HepG2 (cell line): ENCODE measurements around the gene ZFP42. TPM values are rescaled to one million over a fixed set of nuclear protein-coding genes. Genes with fewer than 3 reads are reported as not detected.

ENCODE experiments used
- ATAC-seq: fragments of 200-7000 bp; cut with Tn5 transposase; 3 replicates; pipeline ENCODE4 v1.9.1; 2020; ENCODE audit warnings: mild to moderate bottlenecking, moderate library complexity
- Bru-seq: library from RNA; stranded (reverse); fragments of 400-500 nt; gene quantifications from one replicate; lab custom pipeline; 2021; lab: Mats Ljungman, UMichigan
- BruChase-seq, 2 experiments: library from RNA; stranded (reverse); fragments of 400-500 nt; gene quantifications; one replicate each; lab custom pipeline; 2021; lab: Mats Ljungman, UMichigan
- BruUV-seq: library from RNA; stranded (reverse); fragments of 400-500 nt; replicated peaks from 2 replicates; lab custom pipeline; 2021; lab: Mats Ljungman, UMichigan
- CTCF ChIA-PET: fragments of 300-600 bp; formaldehyde crosslinking; extraction: SDS; loops from one replicate; lab custom pipeline; 2021; ENCODE audit warnings: low total read pairs, inconsistent platforms, low intra/inter-chr PET ratio; lab: Yijun Ruan, JAX
- POLR2A ChIA-PET: fragments of 350-600 bp; sonication (Branson Sonifier 250); formaldehyde crosslinking; loops from one replicate; lab custom pipeline; 2020; ENCODE audit warnings: antibody characterized with exemption, inconsistent platforms; lab: Yijun Ruan, JAX
- DNase-seq: peaks from one replicate; pipeline ENCODE4 v3.0.0-alpha.2; 2015; ENCODE audit warnings: low spot score
- FAIRE-seq: peaks from 3 replicates; lab custom pipeline; 2011; peaks lifted over from hg19 to GRCh38; lab: Jason Lieb, UNC
- H2AFZ ChIP-seq: one replicate; pipeline ENCODE4 v1.6.1; 2011; ENCODE audit warnings: low read length, inconsistent platforms
- H3K27ac ChIP-seq: fragments of 300-600 bp; 3 replicates; pipeline ENCODE4 v1.8.0; 2011; ENCODE audit warnings: mixed run types, mild to moderate bottlenecking, mixed read lengths, low read length, inconsistent platforms; ENCODE audit not compliant: insufficient read depth; ENCODE audit errors: extremely low read length
- H3K27me3 ChIP-seq, 2 experiments: fragments of 200-600 bp in 1 of 2; 2 replicates in 1 of 2; 3 replicates in 1 of 2; pipeline versions ENCODE4 v1.6.0 to v1.8.0; 2011; ENCODE audit warnings: low read length in 2 of 2, mild to moderate bottlenecking in 2 of 2, moderate library complexity in 2 of 2, inconsistent platforms in 1 of 2; ENCODE audit not compliant: insufficient read depth in 2 of 2, control insufficient read depth in 1 of 2
- H3K36me3 ChIP-seq, 2 experiments: fragments of 200-600 bp in 1 of 2; replicated peaks in 1 of 2; 2 replicates in 1 of 2; 3 replicates in 1 of 2; pipeline versions ENCODE4 v1.5.1 to v1.8.0; 2011; ENCODE audit warnings: low read length in 2 of 2, inconsistent platforms in 1 of 2; ENCODE audit not compliant: insufficient read depth in 2 of 2, control insufficient read depth in 1 of 2
- H3K4me1 ChIP-seq: 2 replicates; pipeline ENCODE4 v1.5.1; 2012; ENCODE audit warnings: low read length, inconsistent platforms; ENCODE audit not compliant: insufficient read depth
- H3K4me2 ChIP-seq: 2 replicates; pipeline ENCODE4 v1.6.0; 2011; ENCODE audit warnings: low read depth, low read length, inconsistent platforms
- H3K4me3 ChIP-seq, 3 experiments: fragments of 200-600 bp in 1 of 3; sonication (generic), shearing (Covaris generic) in 1 of 3; replicated peaks in 1 of 3; 2 replicates each; pipeline ENCODE4 v1.5.1; 2011 to 2016; ENCODE audit warnings: low read length in 3 of 3, inconsistent platforms in 2 of 3, low read depth in 2 of 3, mild to moderate bottlenecking in 2 of 3, control low read depth in 1 of 3, mixed read lengths in 1 of 3; ENCODE audit not compliant: insufficient read depth in 1 of 3
- H3K79me2 ChIP-seq: one replicate; pipeline ENCODE4 v1.6.1; 2011; ENCODE audit warnings: low read length, inconsistent platforms; ENCODE audit not compliant: insufficient read depth
- H3K9ac ChIP-seq: 2 replicates; pipeline ENCODE4 v1.6.0; 2011; ENCODE audit warnings: mild to moderate bottlenecking, low read depth, low read length, inconsistent platforms; ENCODE audit not compliant: insufficient read depth
- H3K9me3 ChIP-seq: 2 replicates; pipeline ENCODE4 v1.5.1; 2012; ENCODE audit warnings: mild to moderate bottlenecking, low read length
- H4K20me1 ChIP-seq: 2 replicates; pipeline ENCODE4 v1.6.0; 2011; ENCODE audit warnings: inconsistent platforms, mild to moderate bottlenecking, low read length, moderate library complexity; ENCODE audit not compliant: insufficient read depth
- ATF7-NPFF ChIP-seq: sonication (generic); formaldehyde crosslinking; IDR thresholded peaks from 2 replicates; pipeline ENCODE4 v1.8.1; 2023; ENCODE audit warnings: mild to moderate bottlenecking, low read depth, missing genetic modification reagents, moderate library complexity
- CHD2 ChIP-seq: IDR thresholded peaks from 2 replicates; pipeline ENCODE4 v1.6.1; 2011; ENCODE audit warnings: low read depth, low read length, improper control_type of control experiment
- MIER3 ChIP-seq: IDR thresholded peaks from 2 replicates; pipeline ENCODE4 v1.6.1; 2016; ENCODE audit warnings: missing compliant biosample characterization, borderline replicate concordance
- NFYC ChIP-seq: IDR thresholded peaks from 2 replicates; pipeline ENCODE4 v1.6.1; 2016; ENCODE audit warnings: missing genetic modification reagents, missing compliant biosample characterization
- RXRA ChIP-seq: sonication (generic); formaldehyde crosslinking; IDR thresholded peaks from 2 replicates; pipeline ENCODE4 v1.5.1; 2020; ENCODE audit warnings: missing genetic modification reagents
- SP4 ChIP-seq: sonication (generic); formaldehyde crosslinking; IDR thresholded peaks from 2 replicates; pipeline ENCODE4 v1.8.1; 2023; ENCODE audit warnings: mild to moderate bottlenecking, missing genetic modification reagents
- SYNCRIP ChIP-seq: fragments of 200-400 bp; formaldehyde crosslinking; IDR thresholded peaks from 2 replicates; pipeline ENCODE4 v1.6.1; 2018; ENCODE audit warnings: mild to moderate bottlenecking, low read depth, low read length; ENCODE audit not compliant: insufficient read depth
- TP53 ChIP-seq: sonication (generic); formaldehyde crosslinking; conservative IDR thresholded peaks from 2 replicates; pipeline ENCODE4 v1.4.0; 2020; ENCODE audit warnings: missing genetic modification reagents
- ZNF234 ChIP-seq: sonication (generic); formaldehyde crosslinking; conservative IDR thresholded peaks from 2 replicates; pipeline ENCODE4 v1.5.1; 2020; ENCODE audit warnings: mild to moderate bottlenecking, missing genetic modification reagents
- ZNF292 ChIP-seq: sonication (generic); formaldehyde crosslinking; IDR thresholded peaks from 2 replicates; pipeline ENCODE4 v1.8.1; 2022; ENCODE audit warnings: mild to moderate bottlenecking, low read depth, missing genetic modification reagents, borderline replicate concordance
- ZNF629 ChIP-seq: sonication (generic); formaldehyde crosslinking; conservative IDR thresholded peaks from 2 replicates; pipeline ENCODE4 v1.5.0; 2020; ENCODE audit warnings: missing genetic modification reagents
- ZNF766 ChIP-seq: sonication (generic); formaldehyde crosslinking; IDR thresholded peaks from 2 replicates; pipeline ENCODE4 v1.5.0; 2020; ENCODE audit warnings: missing genetic modification reagents, borderline replicate concordance
- WGBS: methylation state at CpG from one replicate; pipeline ENCODE4 v1.1.6; 2017; ENCODE audit warnings: low lambda C conversion rate; 5-methylcytosine and 5-hydroxymethylcytosine counted together
- in situ Hi-C: cut with HindIII; loops from 2 replicates; pipeline ENCODE4 v1.10.0; 2017; ENCODE audit warnings: low pct_unique_long_range_greater_than_20kb; ENCODE audit not compliant: extremely low pct_ligation_motif_present
- intact Hi-C: fragments of 100-400 bp; cut with micrococcal nuclease; formaldehyde crosslinking; loops from one replicate; pipeline ENCODE4 v1.10.0; 2022; ENCODE audit not compliant: unreplicated experiment
- long read RNA-seq, 2 experiments: library from RNA in 1 of 2; library from polyadenylated mRNA in 1 of 2; stranded (forward) in 1 of 2; unstranded in 1 of 2; transcript quantifications; one replicate each; pipeline ENCODE4 v2.0.0, GENCODE V29; 2019 to 2022
- polyA minus RNA-seq, 3 experiments: library from RNA; depleted of rRNA, polyadenylated mRNA; stranded (reverse); fragments of >200 nt; gene quantifications; 2 replicates each; pipeline ENCODE4 v1.2.3, GENCODE V29; 2011; ENCODE audit warnings: low replicate concordance in 1 of 3
- polyA plus RNA-seq, 8 experiments: library from polyadenylated mRNA; depleted of rRNA in 3 of 8; stranded (reverse) in 7 of 8; unstranded in 1 of 8; fragments of >200 nt; fragmentation: Illumina TruSeq in 4 of 8; extraction: Trizol in 4 of 8; gene quantifications; 2 replicates each; pipeline versions ENCODE4 v1.2.1 to v1.2.3, GENCODE V29; 2011 to 2016; ENCODE audit warnings: low read depth in 4 of 8, missing spikeins in 1 of 8, mixed read lengths in 1 of 8; ENCODE audit not compliant: insufficient read depth in 1 of 8
- total RNA-seq, 5 experiments: library from RNA; depleted of rRNA; stranded (reverse); fragments of >200 nt; fragmentation: Illumina TruSeq; extraction: Trizol; gene quantifications; 2 replicates each; pipeline ENCODE4 v1.2.3, GENCODE V29; 2016; ENCODE audit warnings: low read depth in 1 of 5
- TF ChIP-seq, protein P1 (sequence below): sonication (generic); formaldehyde crosslinking; IDR thresholded peaks from 2 replicates; pipeline ENCODE4 v1.9.0; 2022; ENCODE audit warnings: missing genetic modification reagents, mild to moderate bottlenecking, borderline replicate concordance
- TF ChIP-seq, protein P2 (sequence below): sonication (generic); formaldehyde crosslinking; IDR thresholded peaks from 2 replicates; pipeline ENCODE4 v1.4.0; 2020; ENCODE audit warnings: missing genetic modification reagents

The ZFP42 gene
- not detected in 2 replicates for total RNA-seq (2016; rRNA removed; fragmentation: Illumina TruSeq; extraction: Trizol)
- total RNA-seq (2016; cell fraction: cytosol; rRNA removed; fragmentation: Illumina TruSeq; extraction: Trizol; ENCODE audit: low read depth): not detected in 2 replicates
- total RNA-seq (2016; cell fraction: insoluble cytoplasmic fraction; rRNA removed; fragmentation: Illumina TruSeq; extraction: Trizol): not detected in 2 replicates
- not detected in 2 replicates for total RNA-seq (2016; cell fraction: membrane; rRNA removed; fragmentation: Illumina TruSeq; extraction: Trizol)
- total RNA-seq (2016; cell fraction: nucleus; rRNA removed; fragmentation: Illumina TruSeq; extraction: Trizol): not detected in 2 replicates
- polyA plus RNA-seq (2011; rRNA removed): not detected in 2 replicates
- polyA plus RNA-seq (2011; cell fraction: cytosol; rRNA removed): not detected in 2 replicates
- not detected in 2 replicates for polyA plus RNA-seq (2011; cell fraction: nucleus; rRNA removed)
- polyA plus RNA-seq (2012): not detected in 2 replicates
- polyA plus RNA-seq (2016; cell fraction: cytosol; fragmentation: Illumina TruSeq; extraction: Trizol; ENCODE audit: low read depth): not detected in 2 replicates
- not detected in 2 replicates for polyA plus RNA-seq (2016; cell fraction: insoluble cytoplasmic fraction; fragmentation: Illumina TruSeq; extraction: Trizol; ENCODE audit: low read depth)
- not detected in 2 replicates for polyA plus RNA-seq (2016; cell fraction: membrane; fragmentation: Illumina TruSeq; extraction: Trizol; ENCODE audit: low read depth)
- polyA plus RNA-seq (2016; cell fraction: nucleus; fragmentation: Illumina TruSeq; extraction: Trizol; ENCODE audit: insufficient read depth, low read depth): not detected in 2 replicates
- polyA minus RNA-seq (2011; rRNA and poly(A)+ RNA removed; ENCODE audit: low replicate concordance): 0.12 TPM in 1 of 2 replicates, not detected in the other
- polyA minus RNA-seq (2011; cell fraction: cytosol; rRNA and poly(A)+ RNA removed): not detected in 2 replicates
- polyA minus RNA-seq (2011; cell fraction: nucleus; rRNA and poly(A)+ RNA removed): not detected in 2 replicates
- not detected for Bru-seq, nascent RNA
- BruChase-seq, experiment 1, labeled RNA remaining after a 6-hour chase: not detected
- not detected for BruChase-seq, experiment 2, labeled RNA remaining after a 2-hour chase
- long read RNA-seq, experiment 1: 0 reads
- long read RNA-seq, experiment 2: 0 reads

DNA sequence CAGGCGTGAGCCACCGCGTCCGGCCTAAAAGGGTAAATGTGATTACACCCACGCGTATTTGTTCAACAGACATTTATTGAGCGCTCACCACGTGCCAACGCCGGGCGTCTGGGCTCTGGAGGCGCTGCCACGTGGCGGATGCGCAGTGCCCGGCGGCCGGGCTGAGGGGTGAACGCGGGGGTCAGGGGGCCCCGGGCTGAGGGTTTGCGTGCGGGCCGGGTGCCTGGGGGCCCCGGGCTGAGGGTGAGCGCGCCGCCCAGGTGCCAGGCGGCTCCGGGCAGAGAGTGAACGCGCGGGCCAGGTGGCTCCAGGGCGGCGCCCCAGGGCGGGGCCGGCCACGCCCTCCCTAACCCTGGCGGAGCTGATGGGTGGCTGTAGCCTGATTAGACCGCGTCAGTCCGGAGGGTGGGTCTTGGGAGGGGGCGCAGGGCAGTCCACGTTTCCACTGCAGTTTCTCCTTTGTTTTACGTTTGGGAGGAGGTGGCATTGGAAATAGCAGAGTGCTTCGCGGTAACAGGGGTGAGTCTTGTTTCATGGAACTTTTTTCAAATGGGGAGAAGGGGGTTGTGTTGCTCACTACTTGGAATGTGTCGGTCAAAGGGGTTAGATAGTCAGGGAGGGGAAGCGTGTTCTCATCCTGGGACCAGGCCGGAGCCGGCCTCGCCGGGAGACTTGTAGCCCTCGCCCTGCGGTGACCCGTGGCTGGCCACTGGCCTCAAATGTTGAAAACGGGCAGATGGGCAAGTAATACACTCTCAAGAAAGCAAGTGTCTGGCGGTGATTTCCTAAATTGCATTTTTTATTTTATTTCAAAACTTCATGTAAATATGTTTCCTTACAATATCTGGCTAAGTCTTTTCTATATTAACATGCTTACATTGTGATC is at the start of gene ZFP42:
TSS of gene ZFP42 (plus strand) at position 450 of the 886 bp plus-strand sequence. CDS start 7,037 bp downstream, outside the sequence.
- H3K27ac ChIP-seq: no peak within 1 kb of the TSS
- H3K4me1 ChIP-seq: no peaks in the 10 kb centered on the region
- no TSS peak for BruUV-seq
- TF ChIP-seq MIER3 (CRISPR knock-in tag) (no peak), SYNCRIP (no peak), NFYC (CRISPR knock-in tag) (no peak), CHD2 (no peak), ZNF766 (CRISPR knock-in tag) (no peak), ZNF234 (CRISPR knock-in tag) (no peak), RXRA (CRISPR knock-in tag) (no peak), ZNF292 (CRISPR knock-in tag) (no peak), ZNF629 (CRISPR knock-in tag) (no peak), TP53 (CRISPR knock-in tag) (no peak), ATF7-NPFF (no peak), SP4 (no peak)
- TF ChIP-seq, protein P1, sequence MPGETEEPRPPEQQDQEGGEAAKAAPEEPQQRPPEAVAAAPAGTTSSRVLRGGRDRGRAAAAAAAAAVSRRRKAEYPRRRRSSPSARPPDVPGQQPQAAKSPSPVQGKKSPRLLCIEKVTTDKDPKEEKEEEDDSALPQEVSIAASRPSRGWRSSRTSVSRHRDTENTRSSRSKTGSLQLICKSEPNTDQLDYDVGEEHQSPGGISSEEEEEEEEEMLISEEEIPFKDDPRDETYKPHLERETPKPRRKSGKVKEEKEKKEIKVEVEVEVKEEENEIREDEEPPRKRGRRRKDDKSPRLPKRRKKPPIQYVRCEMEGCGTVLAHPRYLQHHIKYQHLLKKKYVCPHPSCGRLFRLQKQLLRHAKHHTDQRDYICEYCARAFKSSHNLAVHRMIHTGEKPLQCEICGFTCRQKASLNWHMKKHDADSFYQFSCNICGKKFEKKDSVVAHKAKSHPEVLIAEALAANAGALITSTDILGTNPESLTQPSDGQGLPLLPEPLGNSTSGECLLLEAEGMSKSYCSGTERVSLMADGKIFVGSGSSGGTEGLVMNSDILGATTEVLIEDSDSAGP (CRISPR knock-in tag): no peak
- TF ChIP-seq, protein P2, sequence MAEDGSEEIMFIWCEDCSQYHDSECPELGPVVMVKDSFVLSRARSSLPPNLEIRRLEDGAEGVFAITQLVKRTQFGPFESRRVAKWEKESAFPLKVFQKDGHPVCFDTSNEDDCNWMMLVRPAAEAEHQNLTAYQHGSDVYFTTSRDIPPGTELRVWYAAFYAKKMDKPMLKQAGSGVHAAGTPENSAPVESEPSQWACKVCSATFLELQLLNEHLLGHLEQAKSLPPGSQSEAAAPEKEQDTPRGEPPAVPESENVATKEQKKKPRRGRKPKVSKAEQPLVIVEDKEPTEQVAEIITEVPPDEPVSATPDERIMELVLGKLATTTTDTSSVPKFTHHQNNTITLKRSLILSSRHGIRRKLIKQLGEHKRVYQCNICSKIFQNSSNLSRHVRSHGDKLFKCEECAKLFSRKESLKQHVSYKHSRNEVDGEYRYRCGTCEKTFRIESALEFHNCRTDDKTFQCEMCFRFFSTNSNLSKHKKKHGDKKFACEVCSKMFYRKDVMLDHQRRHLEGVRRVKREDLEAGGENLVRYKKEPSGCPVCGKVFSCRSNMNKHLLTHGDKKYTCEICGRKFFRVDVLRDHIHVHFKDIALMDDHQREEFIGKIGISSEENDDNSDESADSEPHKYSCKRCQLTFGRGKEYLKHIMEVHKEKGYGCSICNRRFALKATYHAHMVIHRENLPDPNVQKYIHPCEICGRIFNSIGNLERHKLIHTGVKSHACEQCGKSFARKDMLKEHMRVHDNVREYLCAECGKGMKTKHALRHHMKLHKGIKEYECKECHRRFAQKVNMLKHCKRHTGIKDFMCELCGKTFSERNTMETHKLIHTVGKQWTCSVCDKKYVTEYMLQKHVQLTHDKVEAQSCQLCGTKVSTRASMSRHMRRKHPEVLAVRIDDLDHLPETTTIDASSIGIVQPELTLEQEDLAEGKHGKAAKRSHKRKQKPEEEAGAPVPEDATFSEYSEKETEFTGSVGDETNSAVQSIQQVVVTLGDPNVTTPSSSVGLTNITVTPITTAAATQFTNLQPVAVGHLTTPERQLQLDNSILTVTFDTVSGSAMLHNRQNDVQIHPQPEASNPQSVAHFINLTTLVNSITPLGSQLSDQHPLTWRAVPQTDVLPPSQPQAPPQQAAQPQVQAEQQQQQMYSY (CRISPR knock-in tag): no peak
- H3K36me3 ChIP-seq: no peaks in the 10 kb centered on the region
- H3K9ac ChIP-seq: no peak within 1 kb of the TSS
- intact Hi-C loops: no loop called here
- ATAC-seq (no peak), FAIRE-seq (no peak), DNase-seq (no peak)
- ChIA-PET CTCF (no interaction called here), POLR2A (no interaction called here)
- H3K4me3 ChIP-seq: no peak within 1 kb of the TSS
- WGBS: 67% methylated on average over 39 of the region's 58 CpGs
- no peak within 1 kb of the TSS for H3K4me2 ChIP-seq
- H2AFZ ChIP-seq: no peak within 1 kb of the TSS
- no peaks in the 10 kb centered on the region for H3K79me2 ChIP-seq
- H3K9me3 ChIP-seq: no peaks in the 10 kb centered on the region
- in situ Hi-C loops: no loop called here
- H3K27me3 ChIP-seq: 0 out of 5 replicates have a peak, but pooled peaks cover 0 to 5% of the 10 kb centered on the region in 2 experiments
- H4K20me1 ChIP-seq: no peaks in the 10 kb centered on the region
